Amniotic epithelial cell (primary cell): Measurements from ENCODE around the gene SLC12A3.

Source experiments
- DNase-seq: peaks from one replicate; pipeline ENCODE4 v3.0.0-alpha.2; 2010; ENCODE audit warnings: low read depth

Gene SLC12A3

GRCh38 chr16:56864960-56865359 lies at the start of gene SLC12A3:
Gene SLC12A3, plus strand, starts transcription at chr16:56865207. Its CDS starts 29 bp downstream, at chr16:56865236.
- DNase-seq = no peak

- no peak for DNase-seq
Observed at GRCh38 chr16:56815721-56816120, 49.3 kb upstream of the SLC12A3 start.

- DNase-seq = no peak
Observed at GRCh38 chr16:56817056-56817455, 48.0 kb upstream of the SLC12A3 start.

- DNase-seq = peak; percentile 72
Observed at GRCh38 chr16:56817938-56818337, 47.1 kb upstream of the SLC12A3 start.

- DNase-seq = no peak
Observed at GRCh38 chr16:56823081-56823733, 41.8 kb upstream of the SLC12A3 start.

- DNase-seq = no peak
Observed at GRCh38 chr16:56824331-56824730, 40.7 kb upstream of the SLC12A3 start.

- no peak for DNase-seq
Observed at GRCh38 chr16:56824804-56825203, 40.2 kb upstream of the SLC12A3 start.

GRCh38 chr16:56825826-56826225 lies 39.2 kb upstream of the SLC12A3 start:
- DNase-seq = peak; percentile 53

GRCh38 chr16:56828647-56829046 lies 36.4 kb upstream of the SLC12A3 start:
- DNase-seq = no peak

- no peak for DNase-seq
Observed at GRCh38 chr16:56830669-56831068, 34.3 kb upstream of the SLC12A3 start.

GRCh38 chr16:56832768-56833167 lies 32.2 kb upstream of the SLC12A3 start:
- no peak for DNase-seq

- DNase-seq = no peak
Observed at GRCh38 chr16:56833243-56833970, 31.6 kb upstream of the SLC12A3 start.

GRCh38 chr16:56835320-56835719 lies 29.7 kb upstream of the SLC12A3 start:
- DNase-seq = no peak

- no peak for DNase-seq
Observed at GRCh38 chr16:56836410-56837230, 28.4 kb upstream of the SLC12A3 start.

GRCh38 chr16:56838622-56839337 lies 26.2 kb upstream of the SLC12A3 start:
- DNase-seq = no peak

- DNase-seq = peak; percentile 20
Observed at GRCh38 chr16:56841233-56841632, 23.8 kb upstream of the SLC12A3 start.

GRCh38 chr16:56841659-56842058 lies 23.3 kb upstream of the SLC12A3 start:
- DNase-seq = no peak

- DNase-seq = no peak
Observed at GRCh38 chr16:56842133-56842532, 22.9 kb upstream of the SLC12A3 start.

- DNase-seq = no peak
Observed at GRCh38 chr16:56844056-56844455, 21.0 kb upstream of the SLC12A3 start.

- DNase-seq = peak; percentile 23
Observed at GRCh38 chr16:56847173-56847910, 17.7 kb upstream of the SLC12A3 start.
